Putamen (tissue), 1 donor: ENCODE data around the gene NRG2.

Experiments used
- DNase-seq: peaks from one replicate; pipeline ENCODE4 v3.0.0-alpha.2; 2016; ENCODE audit warnings: low spot score

Gene NRG2

DNA sequence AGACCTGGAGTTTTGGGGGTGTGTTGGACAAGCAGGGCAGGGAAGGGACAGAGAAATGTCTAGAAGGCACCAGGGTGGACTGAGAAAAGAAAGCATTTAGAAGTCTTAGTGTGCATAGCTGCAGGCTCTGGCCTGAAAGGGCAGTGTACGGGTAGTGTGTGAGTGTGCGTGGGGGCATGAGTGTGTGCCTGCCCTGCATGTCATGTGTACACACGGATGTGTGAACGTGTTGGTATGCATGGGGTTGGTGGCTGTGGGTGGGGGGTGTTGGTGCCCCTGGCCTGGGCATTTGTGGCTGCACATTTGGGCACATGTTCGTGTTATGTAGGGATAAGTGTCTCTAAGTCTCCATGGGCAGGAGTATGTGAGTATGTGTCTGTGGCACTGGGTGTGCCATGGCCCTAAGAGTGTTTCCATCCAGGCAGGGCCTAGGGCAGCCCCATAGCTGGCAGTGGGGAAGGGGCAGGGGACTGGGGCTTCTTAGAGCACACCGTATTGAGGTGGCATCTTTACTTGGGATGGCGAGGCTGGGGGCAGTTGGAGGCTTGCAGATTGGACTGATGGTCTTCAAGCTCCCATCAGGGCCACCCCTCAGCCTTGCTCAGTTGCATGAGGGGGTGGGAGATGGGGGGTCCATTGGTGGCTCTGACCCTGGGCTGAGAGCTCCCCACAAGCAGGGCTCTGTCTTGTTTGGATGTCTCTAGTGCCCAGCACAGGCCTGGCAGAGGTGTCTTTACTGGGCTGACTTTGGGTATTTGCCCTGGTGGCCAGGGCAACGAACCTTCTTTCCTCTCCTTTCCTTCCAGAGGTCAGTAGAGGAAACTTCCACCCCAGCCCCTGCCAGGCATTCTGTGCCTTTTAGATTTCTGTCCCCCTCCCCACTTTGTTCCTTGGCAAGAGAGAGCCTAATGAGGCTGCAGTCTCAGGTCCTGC, 232.5 kb downstream of the NRG2 start:
- DNase-seq = no peak

DNA sequence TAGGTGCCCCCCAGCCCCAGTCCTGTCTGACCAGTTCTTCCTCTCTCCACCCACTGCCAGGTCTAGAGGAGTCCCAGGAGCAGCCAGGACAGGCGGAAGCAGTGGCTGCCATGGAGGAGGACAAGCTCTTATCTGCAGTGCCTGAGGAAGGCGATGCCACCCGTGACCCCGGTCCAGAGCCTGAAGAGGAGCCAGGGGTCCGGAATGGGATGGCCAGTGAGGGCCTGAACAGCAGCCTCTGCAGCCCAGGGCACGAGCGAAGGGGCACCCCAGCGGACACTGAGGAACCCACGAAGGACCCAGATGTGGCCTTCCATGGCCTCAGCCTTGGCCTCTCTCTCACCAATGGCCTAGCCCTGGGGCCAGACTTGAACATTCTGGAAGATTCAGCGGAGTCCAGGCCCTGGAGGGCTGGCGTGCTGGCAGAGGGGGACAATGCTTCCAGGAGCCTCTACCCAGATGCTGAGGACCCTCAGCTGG, 233.7 kb downstream of the NRG2 start:
- no peak for DNase-seq

- no peak for DNase-seq
Observed at GRCh38 chr5:139808481-139809330, 234.4 kb downstream of the NRG2 start.

DNA sequence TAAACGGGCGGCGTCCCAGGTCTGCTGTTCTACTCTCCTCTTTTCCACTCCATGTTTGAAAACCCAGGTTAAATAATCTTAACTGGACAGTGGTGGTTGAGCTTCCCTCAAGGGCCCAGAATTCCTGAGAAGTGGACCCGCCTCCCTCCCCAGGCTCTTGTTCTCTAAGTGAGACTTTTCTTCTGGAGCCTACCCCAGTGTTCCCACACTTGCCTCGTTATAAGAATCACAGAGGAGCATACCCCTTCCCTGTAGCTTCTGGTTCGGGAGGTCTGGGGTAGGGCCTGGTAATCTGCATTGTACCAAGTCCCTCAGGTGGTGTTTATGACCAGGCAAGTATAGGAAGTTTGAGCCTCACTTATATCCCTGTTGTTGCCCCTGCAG, 235.5 kb downstream of the NRG2 start:
- no peak for DNase-seq

GRCh38 chr5:139806726-139807646, 236.1 kb downstream of the NRG2 start:
- DNase-seq = peak; percentile 69

DNA sequence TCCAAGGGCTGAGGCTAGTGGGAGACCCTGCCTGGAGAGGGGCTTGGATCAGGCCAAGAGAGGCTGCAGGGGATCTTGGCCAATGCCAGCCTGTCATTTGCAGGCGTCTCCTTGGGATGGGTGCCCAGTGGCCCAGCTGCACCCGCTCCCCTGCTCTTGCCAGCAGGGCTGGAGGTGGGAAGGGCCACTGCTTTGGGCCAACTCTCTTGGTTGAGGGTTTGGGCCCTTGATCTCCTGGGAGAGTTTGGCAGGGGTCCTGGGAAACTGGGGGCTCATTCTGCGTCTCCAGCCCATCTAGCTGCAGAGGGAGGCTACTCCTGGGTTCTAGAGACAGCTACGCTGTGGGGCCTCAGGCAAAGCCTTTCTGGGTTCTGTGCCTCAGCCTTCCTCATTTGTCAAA, 237.0 kb downstream of the NRG2 start:
- peak; percentile 74 for DNase-seq

DNA sequence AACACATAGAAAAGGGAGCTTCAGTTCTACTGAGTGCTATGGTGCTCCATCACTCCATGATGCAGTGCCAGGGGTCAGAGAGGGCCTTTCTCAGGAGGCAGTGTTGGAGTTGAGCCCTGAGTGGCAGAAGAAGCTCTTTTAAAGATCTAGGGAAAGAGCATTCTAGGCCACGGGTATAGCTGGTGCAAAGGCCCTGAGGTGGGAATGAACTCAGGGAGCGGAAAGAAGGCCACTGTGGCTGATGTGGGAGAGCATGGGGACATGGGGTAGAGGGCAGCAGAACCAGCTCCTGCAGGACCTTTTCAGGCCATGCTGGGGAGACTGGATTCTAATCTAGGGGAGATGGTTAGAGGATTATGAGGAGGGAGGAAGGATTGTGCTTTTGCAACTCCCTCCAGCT, 237.6 kb downstream of the NRG2 start:
- no peak for DNase-seq

GRCh38 chr5:139804800-139805397, 238.2 kb downstream of the NRG2 start:
- DNase-seq = no peak

DNA sequence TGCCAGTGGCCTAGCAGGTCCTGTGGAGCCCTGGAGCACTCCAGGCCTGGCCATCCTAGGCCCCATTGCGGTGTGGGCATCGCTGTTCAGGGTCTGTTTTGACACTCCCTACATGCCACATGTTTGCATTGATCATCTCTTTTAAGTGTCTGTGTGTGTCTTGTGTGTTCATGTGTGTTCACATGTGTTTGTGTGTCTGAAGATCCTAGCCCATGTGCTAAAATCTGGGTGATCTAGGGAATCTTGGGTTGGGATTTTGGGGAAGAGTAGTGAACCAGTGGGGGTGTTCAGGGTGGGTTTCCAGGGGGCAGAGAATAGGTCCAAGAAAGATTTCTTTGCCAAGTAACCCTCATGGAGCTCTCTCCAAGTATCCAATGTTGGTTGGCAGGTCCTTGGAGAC, 239.1 kb downstream of the NRG2 start:
- no peak for DNase-seq

GRCh38 chr5:139799359-139799758, 243.7 kb downstream of the NRG2 start:
- no peak for DNase-seq

- no peak for DNase-seq
Observed at GRCh38 chr5:139798883-139799282, 244.2 kb downstream of the NRG2 start.

GRCh38 chr5:139797856-139798510, 245.1 kb downstream of the NRG2 start:
- no peak for DNase-seq

GRCh38 chr5:139797335-139797734, 245.8 kb downstream of the NRG2 start:
- DNase-seq = no peak
